Sigmoid colon (tissue), 3 donors: ENCODE measurements around the gene C16orf46.

ENCODE experiments used
- POLR2A ChIP-seq, 2 donors: fragments of 450-650 bp; IDR thresholded peaks; one replicate each; pipeline ENCODE4 v1.6.1; 2016; ENCODE audit warnings: antibody characterized with exemption in 2 of 2, mild to moderate bottlenecking in 2 of 2, moderate library complexity in 2 of 2
- TF ChIP-seq, protein P1 (sequence below), 4 experiments: fragments of 450-650 bp in 3 of 4; fragments of 200-600 bp in 1 of 4; IDR thresholded peaks; one replicate each; pipeline ENCODE4 v1.5.1; 2016 to 2019; ENCODE audit warnings: antibody characterized with exemption in 4 of 4, mild to moderate bottlenecking in 3 of 4, moderate library complexity in 2 of 4

- TF ChIP-seq, protein P1, sequence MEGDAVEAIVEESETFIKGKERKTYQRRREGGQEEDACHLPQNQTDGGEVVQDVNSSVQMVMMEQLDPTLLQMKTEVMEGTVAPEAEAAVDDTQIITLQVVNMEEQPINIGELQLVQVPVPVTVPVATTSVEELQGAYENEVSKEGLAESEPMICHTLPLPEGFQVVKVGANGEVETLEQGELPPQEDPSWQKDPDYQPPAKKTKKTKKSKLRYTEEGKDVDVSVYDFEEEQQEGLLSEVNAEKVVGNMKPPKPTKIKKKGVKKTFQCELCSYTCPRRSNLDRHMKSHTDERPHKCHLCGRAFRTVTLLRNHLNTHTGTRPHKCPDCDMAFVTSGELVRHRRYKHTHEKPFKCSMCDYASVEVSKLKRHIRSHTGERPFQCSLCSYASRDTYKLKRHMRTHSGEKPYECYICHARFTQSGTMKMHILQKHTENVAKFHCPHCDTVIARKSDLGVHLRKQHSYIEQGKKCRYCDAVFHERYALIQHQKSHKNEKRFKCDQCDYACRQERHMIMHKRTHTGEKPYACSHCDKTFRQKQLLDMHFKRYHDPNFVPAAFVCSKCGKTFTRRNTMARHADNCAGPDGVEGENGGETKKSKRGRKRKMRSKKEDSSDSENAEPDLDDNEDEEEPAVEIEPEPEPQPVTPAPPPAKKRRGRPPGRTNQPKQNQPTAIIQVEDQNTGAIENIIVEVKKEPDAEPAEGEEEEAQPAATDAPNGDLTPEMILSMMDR (IDR thresholded peaks at IDR 0.05): no peak
- peak; percentile 80 to 86 for TF ChIP-seq POLR2A (IDR thresholded peaks at IDR 0.05)
Measured at GRCh38 chr16:81077076-81077940, at the start of gene C16orf46.
